AG04449 (cell line): ENCODE data around the gene DNAJC10.

Experiments used
- CTCF ChIA-PET: fragments of 350-600 bp; formaldehyde crosslinking; extraction: SDS; loops from one replicate; lab custom pipeline; 2021; ENCODE audit warnings: antibody characterized with exemption; lab: Yijun Ruan, JAX
- POLR2A ChIA-PET: fragments of 400-600, 350-600 bp; formaldehyde crosslinking; extraction: SDS; loops from one replicate; lab custom pipeline; 2020; ENCODE audit warnings: antibody characterized with exemption, inconsistent platforms; lab: Yijun Ruan, JAX
- DNase-seq: peaks from one replicate; pipeline ENCODE4 v3.0.0-alpha.2; 2010; ENCODE audit warnings: low read depth, low spot score
- H3K4me3 ChIP-seq: 2 replicates; pipeline ENCODE4 v1.5.1; 2011; ENCODE audit warnings: low read depth, mild to moderate bottlenecking, control low read depth, low read length
- TF ChIP-seq, protein P1 (sequence below): IDR thresholded peaks from one replicate; pipeline ENCODE4 v1.5.1; 2011; ENCODE audit warnings: mild to moderate bottlenecking, moderate library complexity, low read length, control low read depth, inconsistent platforms; ENCODE audit not compliant: insufficient read depth; ENCODE audit errors: missing control alignments

DNAJC10 gene, protein sequence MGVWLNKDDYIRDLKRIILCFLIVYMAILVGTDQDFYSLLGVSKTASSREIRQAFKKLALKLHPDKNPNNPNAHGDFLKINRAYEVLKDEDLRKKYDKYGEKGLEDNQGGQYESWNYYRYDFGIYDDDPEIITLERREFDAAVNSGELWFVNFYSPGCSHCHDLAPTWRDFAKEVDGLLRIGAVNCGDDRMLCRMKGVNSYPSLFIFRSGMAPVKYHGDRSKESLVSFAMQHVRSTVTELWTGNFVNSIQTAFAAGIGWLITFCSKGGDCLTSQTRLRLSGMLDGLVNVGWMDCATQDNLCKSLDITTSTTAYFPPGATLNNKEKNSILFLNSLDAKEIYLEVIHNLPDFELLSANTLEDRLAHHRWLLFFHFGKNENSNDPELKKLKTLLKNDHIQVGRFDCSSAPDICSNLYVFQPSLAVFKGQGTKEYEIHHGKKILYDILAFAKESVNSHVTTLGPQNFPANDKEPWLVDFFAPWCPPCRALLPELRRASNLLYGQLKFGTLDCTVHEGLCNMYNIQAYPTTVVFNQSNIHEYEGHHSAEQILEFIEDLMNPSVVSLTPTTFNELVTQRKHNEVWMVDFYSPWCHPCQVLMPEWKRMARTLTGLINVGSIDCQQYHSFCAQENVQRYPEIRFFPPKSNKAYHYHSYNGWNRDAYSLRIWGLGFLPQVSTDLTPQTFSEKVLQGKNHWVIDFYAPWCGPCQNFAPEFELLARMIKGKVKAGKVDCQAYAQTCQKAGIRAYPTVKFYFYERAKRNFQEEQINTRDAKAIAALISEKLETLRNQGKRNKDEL

DNA sequence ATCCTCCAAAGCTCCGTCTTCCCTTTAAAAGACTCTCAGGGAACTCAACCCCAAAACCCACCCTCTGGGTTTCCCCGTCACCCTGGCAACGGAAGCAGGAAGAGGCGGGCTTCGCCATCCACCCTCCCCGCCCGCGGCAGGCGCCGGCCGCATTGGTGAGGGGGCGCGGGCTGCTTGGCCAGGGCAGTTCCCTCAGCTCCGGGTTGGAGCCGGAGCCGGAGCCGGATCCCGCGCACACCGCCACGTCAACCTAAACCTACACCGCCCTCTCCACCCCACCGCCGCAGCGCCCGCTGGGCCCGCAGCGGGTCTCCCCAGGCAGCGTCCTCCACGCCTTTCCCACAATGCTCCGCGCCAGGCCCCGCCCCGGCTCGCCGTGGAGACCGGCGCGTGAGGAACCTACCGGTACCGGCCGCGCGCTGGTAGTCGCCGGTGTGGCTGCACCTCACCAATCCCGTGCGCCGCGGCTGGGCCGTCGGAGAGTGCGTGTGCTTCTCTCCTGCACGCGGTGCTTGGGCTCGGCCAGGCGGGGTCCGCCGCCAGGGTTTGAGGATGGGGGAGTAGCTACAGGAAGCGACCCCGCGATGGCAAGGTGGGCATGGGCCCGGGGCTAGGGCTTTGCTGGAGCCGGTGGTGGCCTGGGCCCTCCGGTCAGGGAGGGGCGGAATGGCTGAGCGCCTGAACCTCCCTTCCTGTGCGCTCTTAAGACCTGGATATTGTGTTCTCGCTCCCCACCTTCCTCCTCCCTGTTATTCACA is at the start of gene DNAJC10:
DNAJC10 (plus strand) TSS at position 366 of the 758 bp plus-strand sequence. CDS start 1,830 bp downstream, outside the sequence.
- ChIA-PET CTCF (interaction anchor here (1.3 to 2.4 kb wide), 2 partner anchors 49 to 530 kb away, joined by 4 to 7 read pairs; no protein-coding TSS in a partner anchor), POLR2A (interaction anchor here (1.1 kb wide), 1 partner anchor 17 kb away, joined by 3 read pairs; no protein-coding TSS in a partner anchor)
- H3K4me3 ChIP-seq, result peak within 1 kb of the TSS; percentile 97
- peak; percentile 40 for DNase-seq
- TF ChIP-seq, protein P1, sequence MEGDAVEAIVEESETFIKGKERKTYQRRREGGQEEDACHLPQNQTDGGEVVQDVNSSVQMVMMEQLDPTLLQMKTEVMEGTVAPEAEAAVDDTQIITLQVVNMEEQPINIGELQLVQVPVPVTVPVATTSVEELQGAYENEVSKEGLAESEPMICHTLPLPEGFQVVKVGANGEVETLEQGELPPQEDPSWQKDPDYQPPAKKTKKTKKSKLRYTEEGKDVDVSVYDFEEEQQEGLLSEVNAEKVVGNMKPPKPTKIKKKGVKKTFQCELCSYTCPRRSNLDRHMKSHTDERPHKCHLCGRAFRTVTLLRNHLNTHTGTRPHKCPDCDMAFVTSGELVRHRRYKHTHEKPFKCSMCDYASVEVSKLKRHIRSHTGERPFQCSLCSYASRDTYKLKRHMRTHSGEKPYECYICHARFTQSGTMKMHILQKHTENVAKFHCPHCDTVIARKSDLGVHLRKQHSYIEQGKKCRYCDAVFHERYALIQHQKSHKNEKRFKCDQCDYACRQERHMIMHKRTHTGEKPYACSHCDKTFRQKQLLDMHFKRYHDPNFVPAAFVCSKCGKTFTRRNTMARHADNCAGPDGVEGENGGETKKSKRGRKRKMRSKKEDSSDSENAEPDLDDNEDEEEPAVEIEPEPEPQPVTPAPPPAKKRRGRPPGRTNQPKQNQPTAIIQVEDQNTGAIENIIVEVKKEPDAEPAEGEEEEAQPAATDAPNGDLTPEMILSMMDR, result no peak

DNA sequence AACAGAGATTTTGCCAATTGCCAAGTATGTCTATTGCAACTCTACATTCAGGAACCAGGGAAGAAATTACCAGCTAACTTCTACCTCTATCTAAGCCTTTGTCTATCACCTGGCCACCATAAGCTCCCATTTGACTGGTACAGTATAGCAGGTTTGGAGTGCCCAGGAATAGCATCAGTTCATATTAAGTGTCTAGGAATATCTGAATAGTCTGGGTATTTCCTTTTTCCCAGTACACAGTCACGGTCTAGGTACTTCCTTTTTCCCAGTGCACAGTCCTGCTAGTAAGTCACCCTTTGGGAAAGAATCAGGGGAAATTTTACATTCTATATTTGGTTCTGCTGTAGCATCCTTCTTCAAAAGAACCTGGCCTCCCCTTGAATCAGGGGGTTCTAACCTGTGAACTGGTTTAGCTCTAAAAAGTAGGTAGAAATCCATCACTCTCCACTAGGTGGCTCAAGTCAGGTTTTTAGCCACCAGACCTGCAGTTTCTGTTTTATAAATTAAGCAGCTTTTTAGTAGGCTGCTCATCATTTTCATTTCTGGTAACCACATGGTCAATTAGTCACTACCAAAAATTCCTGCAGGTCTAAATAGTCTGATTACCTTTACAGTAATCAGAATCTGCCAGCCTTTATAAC is 49.3 kb upstream of the DNAJC10 start:
- TF ChIP-seq, protein P1, result peak; percentile 35
- ChIA-PET POLR2A (no interaction called here), CTCF (interaction anchor here (0.6 to 1.8 kb wide), 18 partner anchors 9 to 523 kb away, joined by 3 to 8 read pairs (median 4); partner anchors contain the start of gene DNAJC10)
- no peak overlapping the region for H3K4me3 ChIP-seq
- DNase-seq, result no peak

DNA sequence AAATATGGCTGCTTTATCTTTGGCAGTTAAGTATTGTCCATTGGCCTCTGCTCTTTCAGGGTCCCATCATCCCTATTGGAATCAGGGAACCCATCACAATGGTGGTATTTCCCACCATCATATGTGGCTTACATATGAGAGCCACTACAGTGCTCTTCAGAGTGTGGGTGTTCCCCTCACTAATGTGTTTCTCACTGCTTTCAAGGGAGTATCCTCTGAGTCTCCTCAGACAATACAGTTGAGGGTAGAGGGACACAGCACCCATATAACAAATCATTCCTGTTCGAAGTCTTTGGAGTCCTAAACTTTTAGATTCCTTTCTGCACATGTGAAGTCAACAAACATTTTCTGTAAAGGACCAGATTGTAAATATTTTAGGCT is 48.8 kb upstream of the DNAJC10 start:
- POLR2A ChIA-PET, result no interaction called here
- TF ChIP-seq, protein P1, result no peak
- no peak for DNase-seq
- CTCF ChIA-PET, result interaction anchor here (1.0 to 1.8 kb wide), 12 partner anchors 9 to 488 kb away, joined by 3 to 8 read pairs (median 6); partner anchors contain the start of gene DNAJC10
- H3K4me3 ChIP-seq, result no peak overlapping the region

DNA sequence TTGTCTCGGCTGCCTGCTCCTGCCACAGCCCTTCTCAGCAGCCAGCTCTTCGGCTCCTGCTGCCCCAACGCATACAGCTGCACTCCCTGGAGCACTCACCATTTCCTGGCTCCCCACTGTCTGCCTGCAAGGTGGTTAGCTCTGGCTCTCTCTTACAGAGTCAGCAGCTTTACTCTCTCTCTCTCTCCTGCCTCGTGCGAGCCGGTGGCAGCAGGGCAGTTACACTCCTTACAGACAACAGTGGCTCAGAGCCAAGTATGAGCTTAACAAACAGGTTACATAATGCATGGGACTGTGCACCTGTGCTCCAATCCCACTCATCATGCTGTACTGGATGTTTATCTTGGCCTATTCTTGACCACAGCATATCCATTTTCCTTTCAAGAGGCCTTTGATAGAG is 47.4 kb upstream of the DNAJC10 start:
- H3K4me3 ChIP-seq, result no peak overlapping the region
- ChIA-PET CTCF (interaction anchor here (0.8 kb wide), 1 partner anchor 691 kb away, joined by 3 read pairs; no protein-coding TSS in a partner anchor), POLR2A (no interaction called here)
- TF ChIP-seq, protein P1, result no peak
- DNase-seq, result no peak

DNA sequence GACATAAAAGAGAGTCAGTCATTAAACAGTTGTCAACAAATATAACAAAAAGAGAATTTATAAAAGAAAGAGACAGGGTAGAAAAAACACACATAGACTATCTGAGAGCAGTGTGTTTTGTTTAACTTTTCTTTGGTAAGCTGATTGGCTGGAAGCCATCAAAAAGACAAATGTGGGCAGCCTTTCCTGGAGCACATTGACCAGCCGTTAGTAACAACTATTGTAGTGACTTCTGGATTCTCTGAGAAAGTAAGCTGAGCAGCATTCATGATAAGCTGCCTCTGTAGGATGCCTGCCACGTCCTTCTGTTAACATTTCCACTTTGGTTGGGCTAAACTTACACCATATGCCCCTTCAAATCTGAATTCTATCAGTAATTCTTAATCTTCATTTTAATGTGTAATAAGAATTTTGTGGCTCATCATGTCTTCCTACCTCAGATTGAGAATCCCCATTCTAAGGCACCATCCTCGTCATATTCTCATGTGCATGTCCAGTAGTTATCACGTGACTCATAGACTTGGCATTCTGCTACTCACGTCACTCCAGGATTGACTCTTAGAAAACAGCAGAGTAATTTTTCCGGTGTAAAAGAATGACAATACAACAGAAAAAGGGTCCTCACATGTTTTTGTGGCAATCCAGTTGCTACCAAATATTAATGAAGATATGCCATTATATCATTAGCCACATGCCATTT is 43.4 kb upstream of the DNAJC10 start:
- ChIA-PET POLR2A (no interaction called here), CTCF (interaction anchor here (1.0 kb wide), 1 partner anchor 487 kb away, joined by 3 read pairs; no protein-coding TSS in a partner anchor)
- no peak overlapping the region for H3K4me3 ChIP-seq
- TF ChIP-seq, protein P1, result no peak
- DNase-seq, result peak; percentile 10
